Spinal cord (tissue), 10 donors: ENCODE measurements around the gene LPAR1. TPM values are rescaled to one million over a fixed set of nuclear protein-coding genes. Genes with fewer than 3 reads are reported as not detected.

ENCODE experiments used
- DNase-seq, 6 donors: peaks; one replicate each; pipeline versions ENCODE4 v3.0.0 to v3.0.0-alpha.2; 2013 to 2015; ENCODE audit warnings: low spot score in 6 of 6, low read depth in 4 of 6
- H3K27ac ChIP-seq: one replicate; pipeline ENCODE4 v1.5.1; 2013; ENCODE audit warnings: low read depth, low read length, control low read depth
- H3K27me3 ChIP-seq: one replicate; pipeline ENCODE4 v1.6.1; 2013; ENCODE audit warnings: low read length; ENCODE audit not compliant: control insufficient read depth, insufficient read depth
- H3K36me3 ChIP-seq: one replicate; pipeline ENCODE4 v1.6.1; 2013; ENCODE audit warnings: low read length; ENCODE audit not compliant: control insufficient read depth, insufficient read depth
- H3K4me1 ChIP-seq: one replicate; pipeline ENCODE4 v1.6.1; 2013; ENCODE audit warnings: low read length; ENCODE audit not compliant: control insufficient read depth, insufficient read depth
- H3K4me3 ChIP-seq: one replicate; pipeline ENCODE4 v1.5.1; 2013; ENCODE audit warnings: low read depth, low read length, control low read depth
- H3K9me3 ChIP-seq: one replicate; pipeline ENCODE4 v1.6.1; 2013; ENCODE audit warnings: low read length; ENCODE audit not compliant: control insufficient read depth, insufficient read depth
- WGBS: methylation state at CpG from one replicate; pipeline ENCODE4 v1.1.5; 2013; ENCODE audit warnings: missing lambda C conversion rate; ENCODE audit not compliant: insufficient coverage; 5-methylcytosine and 5-hydroxymethylcytosine counted together
- polyA plus RNA-seq, 2 donors: library from polyadenylated mRNA; unstranded; fragments of 120-200 nt; gene quantifications; one replicate each; pipeline ENCODE4 v1.2.1, GENCODE V29; 2013; ENCODE audit not compliant: insufficient read length in 2 of 2
- total RNA-seq, 2 donors: library from RNA; depleted of rRNA in 1 of 2; stranded (reverse); fragments of 120-200 nt in 1 of 2; fragments of >200 nt in 1 of 2; gene quantifications; one replicate each; pipeline versions ENCODE4 v1.2.3 to v1.2.4, GENCODE V29; 2013 to 2014
- donor health status: healthy.

The LPAR1 gene
- total and polyA plus RNA-seq, 4 donors = 92.7 to 177 (median 148) TPM

DNA sequence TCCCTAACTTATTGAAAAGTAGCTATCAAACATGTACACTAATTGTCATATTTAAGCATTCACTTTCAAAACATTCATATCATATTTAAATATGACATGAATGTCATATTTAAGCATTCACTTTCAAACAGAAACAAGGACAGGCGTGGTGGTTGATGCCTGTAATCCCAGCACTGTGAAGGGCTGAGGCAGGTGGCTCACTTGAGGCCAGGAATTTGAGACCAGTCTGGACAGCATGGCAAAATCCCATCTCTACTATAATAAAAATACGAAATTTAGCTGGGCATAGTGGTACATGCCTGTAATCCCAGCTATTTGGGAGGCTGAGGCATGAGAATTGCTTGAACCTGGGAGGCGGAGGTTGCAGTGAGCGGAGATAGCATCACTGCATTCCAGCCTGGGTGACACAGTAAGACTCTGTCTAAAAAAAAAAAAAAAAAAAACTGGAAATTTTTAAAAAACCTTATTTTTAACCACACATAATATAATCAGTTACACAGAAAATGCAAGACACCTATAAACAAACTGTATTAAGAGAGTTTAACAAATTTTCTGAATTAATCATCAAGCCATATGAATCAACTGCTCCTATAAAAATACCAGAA is 88.1 kb downstream of the LPAR1 start:
- no peak overlapping the region for H3K4me3 ChIP-seq
- no peak for DNase-seq
- peaks cover 13% of the 10 kb centered on the region for H3K4me1 ChIP-seq
- H3K27ac ChIP-seq = no peak overlapping the region
- H3K9me3 ChIP-seq = peaks cover 4% of the 10 kb centered on the region
- H3K36me3 ChIP-seq = no peaks in the 10 kb centered on the region
- WGBS = no CpG with 5 or more reads among the region's 4 CpGs
- no peaks in the 10 kb centered on the region for H3K27me3 ChIP-seq

DNA sequence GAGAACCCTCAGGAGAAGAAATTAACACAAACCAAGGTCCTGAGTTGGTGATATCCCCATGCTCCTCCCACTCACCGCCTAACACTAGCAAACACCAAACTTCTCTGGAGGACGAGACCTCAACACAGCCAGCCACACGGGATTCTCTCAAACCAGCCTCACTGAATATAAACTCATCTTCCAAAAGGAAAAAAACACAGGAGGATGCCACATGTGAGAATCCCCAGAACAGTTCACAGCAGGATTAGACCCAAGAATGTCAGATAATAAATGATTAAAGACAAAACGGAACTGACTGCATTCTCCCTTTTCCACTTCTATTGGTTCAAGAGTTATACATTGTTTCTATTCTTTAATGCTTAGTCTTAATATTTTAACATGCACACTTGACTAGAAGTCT is 89.2 kb downstream of the LPAR1 start:
- WGBS = 71% methylated on average over 1 of the region's 4 CpGs
- Histone ChIP-seq H3K27ac (no peak overlapping the region), H3K4me3 (no peak overlapping the region), H3K9me3 (no peaks in the 10 kb centered on the region), H3K27me3 (no peaks in the 10 kb centered on the region), H3K36me3 (no peaks in the 10 kb centered on the region), H3K4me1 (peaks cover 13% of the 10 kb centered on the region)
- no peak for DNase-seq

DNA sequence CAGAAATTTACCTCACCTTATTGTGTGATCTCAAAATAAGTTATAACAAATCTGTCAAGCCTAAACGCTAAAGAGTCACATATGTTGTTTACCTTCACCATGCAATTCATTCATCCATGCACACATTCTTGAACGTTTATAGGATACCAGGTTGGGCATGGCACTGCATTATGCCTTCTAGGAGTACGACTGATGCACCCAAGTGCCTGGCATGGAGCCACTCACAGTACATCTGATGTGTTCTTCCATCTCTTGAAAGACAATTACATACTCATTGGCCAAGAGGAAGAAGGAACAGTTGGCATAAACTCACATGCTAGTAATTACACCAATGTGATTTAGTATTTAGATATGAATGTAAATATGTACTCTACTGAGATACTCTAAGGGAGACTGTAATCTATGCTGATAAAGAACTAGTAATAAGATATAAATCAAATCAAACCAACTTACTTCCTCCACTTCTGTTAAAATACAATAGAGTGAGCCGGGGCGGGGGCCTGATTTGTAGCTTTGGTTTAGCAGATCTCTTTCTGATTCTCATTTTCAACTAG is 90.7 kb downstream of the LPAR1 start:
- Histone ChIP-seq H3K27ac (no peak overlapping the region), H3K27me3 (no peaks in the 10 kb centered on the region), H3K9me3 (no peaks in the 10 kb centered on the region), H3K36me3 (no peaks in the 10 kb centered on the region), H3K4me1 (peaks cover 7% of the 10 kb centered on the region), H3K4me3 (no peak overlapping the region)
- 94% methylated on average over 2 of the region's 5 CpGs for WGBS
- DNase-seq = peak in 1 of 6 donors; percentile 84

DNA sequence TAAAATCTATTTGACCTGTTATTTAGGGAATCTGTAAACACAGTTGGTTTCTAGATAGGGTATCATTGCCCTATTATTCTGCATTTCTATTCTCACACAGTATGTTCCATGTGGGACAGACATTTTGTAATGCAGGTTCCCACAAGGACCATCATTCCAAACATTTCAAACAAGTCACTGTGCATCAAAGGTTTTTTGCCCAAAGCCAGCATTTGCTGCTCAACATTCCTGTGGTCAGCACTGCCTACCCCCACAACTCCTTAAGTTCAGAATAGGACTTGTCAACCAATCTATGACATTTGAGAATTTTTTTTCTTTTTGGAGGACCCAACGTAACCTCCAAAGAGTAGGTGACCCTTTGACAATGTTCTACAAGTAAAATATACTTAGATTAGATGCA is 95.7 kb downstream of the LPAR1 start:
- DNase-seq = no peak
- Histone ChIP-seq H3K27me3 (no peaks in the 10 kb centered on the region), H3K4me3 (no peak overlapping the region), H3K27ac (no peak overlapping the region), H3K4me1 (no peaks in the 10 kb centered on the region), H3K36me3 (no peaks in the 10 kb centered on the region), H3K9me3 (no peaks in the 10 kb centered on the region)
- no CpG with 5 or more reads among the region's 1 CpG for WGBS

DNA sequence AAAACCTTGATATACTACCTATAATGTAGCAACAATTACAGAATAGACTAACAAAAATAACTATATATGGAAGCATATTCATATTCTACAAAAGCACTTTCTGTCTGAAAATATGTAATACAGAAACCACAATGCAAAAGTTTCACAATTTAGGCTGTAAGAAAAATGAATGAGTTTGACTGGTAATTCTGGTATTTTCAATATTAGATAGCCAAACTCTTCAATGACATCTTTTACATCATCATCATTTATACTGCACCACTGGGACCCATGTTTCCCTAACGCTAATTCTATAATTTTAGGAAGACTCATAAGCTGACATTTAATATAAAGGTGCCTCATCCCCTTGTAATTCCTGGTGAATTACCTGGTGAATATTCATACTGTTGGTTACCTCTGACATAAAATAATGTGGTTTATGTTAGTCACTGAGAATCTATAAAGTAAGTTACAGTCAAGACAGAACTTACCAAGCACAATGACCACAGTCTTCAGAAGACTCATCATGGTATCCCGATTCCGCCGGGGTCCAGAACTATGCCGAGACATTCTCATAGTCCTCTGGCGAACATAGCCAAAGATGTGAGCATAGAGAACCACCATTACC is 97.2 kb downstream of the LPAR1 start:
- Histone ChIP-seq H3K9me3 (no peaks in the 10 kb centered on the region), H3K36me3 (no peaks in the 10 kb centered on the region), H3K27ac (no peak overlapping the region), H3K27me3 (no peaks in the 10 kb centered on the region), H3K4me1 (no peaks in the 10 kb centered on the region), H3K4me3 (no peak overlapping the region)
- DNase-seq = no peak
- WGBS = no CpG with 5 or more reads among the region's 6 CpGs

DNA sequence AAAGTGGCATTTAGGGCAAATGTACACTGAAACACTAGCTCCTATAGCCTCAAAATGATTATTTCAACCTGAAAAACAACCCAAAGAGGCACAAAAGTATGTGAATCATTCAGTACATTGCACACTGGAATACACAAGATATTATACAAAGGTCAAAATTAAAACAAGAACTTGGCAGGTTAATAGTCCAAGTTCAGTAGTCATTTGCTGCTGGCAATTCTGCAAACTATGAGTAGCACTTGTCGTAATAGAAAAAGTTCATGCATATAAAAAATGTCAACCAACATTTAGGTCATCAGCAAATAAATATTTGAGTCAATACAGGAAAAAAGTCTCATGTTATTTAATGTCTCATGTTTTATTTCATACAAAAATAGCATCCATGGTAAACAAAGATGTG is 98.7 kb downstream of the LPAR1 start:
- Histone ChIP-seq H3K36me3 (no peaks in the 10 kb centered on the region), H3K4me1 (no peaks in the 10 kb centered on the region), H3K9me3 (no peaks in the 10 kb centered on the region), H3K4me3 (no peak overlapping the region), H3K27me3 (no peaks in the 10 kb centered on the region), H3K27ac (no peak overlapping the region)
- no CpG with 5 or more reads among the region's 1 CpG for WGBS
- no peak for DNase-seq

DNA sequence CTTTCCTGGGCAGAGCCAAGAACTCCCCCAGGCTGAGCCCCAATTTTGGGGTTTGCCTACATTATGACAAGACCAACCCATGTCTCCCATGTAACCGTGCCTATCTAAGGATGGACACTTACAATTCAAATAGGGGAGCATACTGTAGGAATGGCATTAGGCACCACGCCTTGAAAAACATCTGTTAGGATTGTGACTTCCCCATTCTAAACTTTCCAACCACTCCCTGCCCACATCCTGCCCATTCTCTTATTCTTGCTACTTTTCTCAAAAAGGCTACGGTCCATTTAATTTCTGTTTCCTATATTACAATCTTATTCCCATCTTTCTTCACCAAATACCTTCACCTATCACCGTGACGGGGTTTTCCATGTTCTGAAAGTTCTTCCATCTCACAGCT is 99.2 kb downstream of the LPAR1 start:
- Histone ChIP-seq H3K4me3 (no peak overlapping the region), H3K4me1 (no peaks in the 10 kb centered on the region), H3K27me3 (no peaks in the 10 kb centered on the region), H3K27ac (no peak overlapping the region), H3K9me3 (no peaks in the 10 kb centered on the region), H3K36me3 (no peaks in the 10 kb centered on the region)
- 95% methylated on average over 3 of the region's 5 CpGs for WGBS
- no peak for DNase-seq

DNA sequence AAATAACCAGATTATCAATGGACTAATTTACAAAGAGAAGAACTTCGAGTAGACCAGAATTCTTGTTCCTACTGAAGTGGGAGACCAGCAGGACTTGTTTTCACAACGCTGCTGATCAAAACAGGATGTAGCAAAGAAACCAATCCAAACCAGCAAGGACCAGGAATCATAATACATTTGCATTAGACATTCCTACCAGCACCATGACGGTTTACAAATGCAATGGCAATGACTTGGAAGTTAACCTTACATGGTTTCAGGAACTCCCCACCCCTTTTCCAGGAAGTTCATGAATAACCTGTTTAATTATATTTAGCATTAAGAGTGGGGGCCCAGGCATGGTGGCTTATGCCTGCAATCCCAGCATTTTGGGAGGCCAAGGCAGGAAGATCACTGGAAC is 100.0 kb downstream of the LPAR1 start:
- Histone ChIP-seq H3K27ac (no peak overlapping the region), H3K4me3 (no peak overlapping the region)
- no peak for DNase-seq

DNA sequence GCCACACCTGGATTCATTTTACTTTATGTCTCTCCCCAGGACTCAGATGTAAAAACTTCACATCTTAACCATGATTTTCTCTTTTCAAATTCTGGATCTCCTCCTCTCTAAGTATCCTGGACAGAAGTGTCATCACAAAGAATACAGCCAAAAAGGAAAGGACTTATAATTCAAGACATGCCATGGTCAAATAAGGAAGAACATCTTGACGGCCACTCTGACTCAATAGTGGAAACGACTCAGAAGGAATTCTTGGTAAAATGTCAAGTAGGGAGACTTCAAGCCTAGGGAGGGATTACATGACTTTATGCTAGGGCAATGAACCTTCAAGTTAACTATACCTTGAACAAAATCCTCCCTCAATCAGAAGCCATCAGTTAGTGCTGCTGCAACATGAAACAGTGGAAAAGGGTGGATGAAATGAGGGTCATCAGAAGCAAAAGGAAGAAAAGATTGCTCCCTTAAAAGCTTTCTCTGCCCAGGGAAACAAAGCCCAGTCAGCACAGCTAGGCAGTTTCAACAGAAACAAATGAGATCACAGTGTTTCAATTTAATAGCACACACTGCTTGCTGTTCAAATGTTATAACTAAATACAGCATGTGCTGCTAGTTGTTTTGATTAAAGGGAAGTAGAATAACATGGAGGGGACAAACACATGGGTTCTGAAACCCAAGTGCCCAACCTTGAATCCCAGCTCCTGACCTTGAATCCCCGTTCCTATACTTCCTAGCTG is 101.4 kb downstream of the LPAR1 start:
- WGBS = no CpG with 5 or more reads among the region's 3 CpGs
- no peaks in the 10 kb centered on the region for H3K36me3 ChIP-seq
- H3K27ac ChIP-seq = peak overlapping the region; percentile 45
- H3K4me3 ChIP-seq = no peak overlapping the region
- no peaks in the 10 kb centered on the region for H3K9me3 ChIP-seq
- peaks cover 3% of the 10 kb centered on the region for H3K4me1 ChIP-seq
- no peak for DNase-seq
- no peaks in the 10 kb centered on the region for H3K27me3 ChIP-seq

More for the DNA sequence above, 100.0 kb downstream of the LPAR1 start:
- H3K27me3 ChIP-seq = no peaks in the 10 kb centered on the region
- H3K9me3 ChIP-seq = no peaks in the 10 kb centered on the region
- no peaks in the 10 kb centered on the region for H3K36me3 ChIP-seq
- H3K4me1 ChIP-seq = peaks cover 3% of the 10 kb centered on the region
- 90% methylated on average over 1 of the region's 3 CpGs for WGBS
